Choroid plexus epithelial cell (primary cell): ENCODE data around the gene DOCK8.

Source experiments
- DNase-seq: peaks from one replicate; pipeline ENCODE4 v3.0.0-alpha.2; 2010; ENCODE audit warnings: low read depth
- H3K4me3 ChIP-seq: 2 replicates; pipeline ENCODE4 v1.5.1; 2011; ENCODE audit warnings: low read depth, mild to moderate bottlenecking, control low read depth, low read length, moderate library complexity
- TF ChIP-seq, protein P1 (sequence below): conservative IDR thresholded peaks from 2 replicates; pipeline ENCODE4 v1.5.1; 2011; ENCODE audit warnings: low read depth, mild to moderate bottlenecking, control low read depth, inconsistent platforms, low read length, moderate library complexity

Gene DOCK8

DNA sequence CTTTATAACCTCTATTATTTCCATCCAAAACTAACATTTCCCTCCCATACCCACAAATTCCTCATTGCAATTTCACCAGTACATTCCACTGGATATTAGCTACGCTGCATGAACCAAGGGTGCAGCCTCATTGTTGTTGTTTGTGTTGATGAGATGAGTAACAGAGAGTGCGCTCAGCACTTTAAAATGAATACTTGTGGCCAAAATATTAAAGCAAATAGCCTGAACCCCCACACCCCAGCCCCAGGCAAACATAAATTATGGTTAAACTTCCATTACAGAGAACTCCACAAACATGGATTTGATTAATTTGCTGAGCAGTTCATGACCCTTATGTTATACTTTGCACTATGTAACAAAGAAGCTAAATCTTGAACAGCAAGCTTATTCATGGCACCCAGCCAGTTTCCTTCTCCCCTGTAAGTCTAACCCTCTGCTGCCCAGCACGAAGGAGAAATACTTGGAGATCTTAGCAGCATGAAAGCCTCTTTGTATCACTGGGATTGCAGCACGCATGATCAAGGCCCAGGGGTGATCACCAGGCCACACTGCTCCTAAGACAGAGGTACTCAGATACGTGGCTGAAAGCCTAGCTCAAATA is 205.0 kb downstream of the DOCK8 start:
- peak; percentile 33 for DNase-seq

DNA sequence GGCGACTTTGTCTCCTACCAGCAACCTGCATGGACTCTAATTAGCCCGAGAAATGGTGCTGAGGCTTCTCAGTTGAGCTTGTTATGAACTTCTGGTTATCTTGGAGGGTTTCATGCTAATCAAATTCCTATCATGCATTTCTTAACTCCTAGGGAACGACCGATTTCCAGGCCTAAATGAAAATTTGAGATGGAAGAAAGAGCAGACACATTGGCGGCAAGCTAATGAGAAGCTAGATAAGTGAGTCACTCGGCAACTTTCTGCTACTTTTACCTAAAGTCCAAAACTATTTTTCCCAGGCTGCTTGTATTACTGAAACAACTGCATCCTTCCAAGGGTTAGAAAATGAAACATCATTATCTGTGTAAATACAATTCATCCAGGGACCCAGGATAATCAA is 207.2 kb downstream of the DOCK8 start:
- DNase-seq, result no peak
- TF ChIP-seq, protein P1, sequence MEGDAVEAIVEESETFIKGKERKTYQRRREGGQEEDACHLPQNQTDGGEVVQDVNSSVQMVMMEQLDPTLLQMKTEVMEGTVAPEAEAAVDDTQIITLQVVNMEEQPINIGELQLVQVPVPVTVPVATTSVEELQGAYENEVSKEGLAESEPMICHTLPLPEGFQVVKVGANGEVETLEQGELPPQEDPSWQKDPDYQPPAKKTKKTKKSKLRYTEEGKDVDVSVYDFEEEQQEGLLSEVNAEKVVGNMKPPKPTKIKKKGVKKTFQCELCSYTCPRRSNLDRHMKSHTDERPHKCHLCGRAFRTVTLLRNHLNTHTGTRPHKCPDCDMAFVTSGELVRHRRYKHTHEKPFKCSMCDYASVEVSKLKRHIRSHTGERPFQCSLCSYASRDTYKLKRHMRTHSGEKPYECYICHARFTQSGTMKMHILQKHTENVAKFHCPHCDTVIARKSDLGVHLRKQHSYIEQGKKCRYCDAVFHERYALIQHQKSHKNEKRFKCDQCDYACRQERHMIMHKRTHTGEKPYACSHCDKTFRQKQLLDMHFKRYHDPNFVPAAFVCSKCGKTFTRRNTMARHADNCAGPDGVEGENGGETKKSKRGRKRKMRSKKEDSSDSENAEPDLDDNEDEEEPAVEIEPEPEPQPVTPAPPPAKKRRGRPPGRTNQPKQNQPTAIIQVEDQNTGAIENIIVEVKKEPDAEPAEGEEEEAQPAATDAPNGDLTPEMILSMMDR, result no peak
- H3K4me3 ChIP-seq, result no peak overlapping the region

More for the DNA sequence above, 205.0 kb downstream of the DOCK8 start:
- TF ChIP-seq, protein P1, result no peak
- no peak overlapping the region for H3K4me3 ChIP-seq

DNA sequence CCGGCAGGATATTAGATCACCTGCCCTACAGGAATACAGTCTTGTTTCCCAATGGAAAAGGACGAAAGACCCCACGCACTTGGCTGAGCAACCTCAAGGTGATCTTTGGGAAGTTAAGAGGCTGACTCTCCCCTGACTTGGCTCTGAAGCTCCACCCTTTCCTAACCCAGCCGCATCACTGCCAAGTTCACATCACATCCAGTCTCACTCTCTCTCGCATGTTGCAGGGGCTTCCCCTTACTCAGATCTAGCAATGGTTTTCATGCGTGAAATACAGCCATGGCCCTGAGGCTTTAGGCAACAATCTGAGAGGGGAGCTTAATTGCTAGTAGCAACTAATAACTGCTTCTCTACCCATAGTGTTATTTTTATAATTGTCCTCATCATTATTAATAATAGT is 211.6 kb downstream of the DOCK8 start:
- no peak for DNase-seq
- TF ChIP-seq, protein P1, result no peak
- no peak overlapping the region for H3K4me3 ChIP-seq

DNA sequence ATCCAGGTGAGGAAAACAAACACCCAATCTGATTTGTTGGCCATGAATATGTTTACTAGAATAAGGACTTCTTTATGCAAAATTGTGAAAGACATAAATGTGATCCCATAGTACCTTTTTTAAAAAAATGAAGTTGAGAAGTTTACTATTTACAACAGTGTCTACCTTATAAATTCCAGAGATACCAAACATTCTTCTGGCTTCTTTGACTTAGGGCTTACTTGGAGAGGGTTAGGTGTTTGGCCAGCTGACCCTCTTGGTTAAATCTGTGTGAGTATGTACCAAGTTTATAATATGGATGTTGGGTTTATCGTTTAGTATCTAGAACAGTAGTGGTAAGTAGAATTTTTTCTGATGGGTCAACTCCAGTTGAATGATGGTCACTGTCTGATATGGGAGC is 212.3 kb downstream of the DOCK8 start:
- TF ChIP-seq, protein P1, result no peak
- no peak overlapping the region for H3K4me3 ChIP-seq
- DNase-seq, result no peak

DNA sequence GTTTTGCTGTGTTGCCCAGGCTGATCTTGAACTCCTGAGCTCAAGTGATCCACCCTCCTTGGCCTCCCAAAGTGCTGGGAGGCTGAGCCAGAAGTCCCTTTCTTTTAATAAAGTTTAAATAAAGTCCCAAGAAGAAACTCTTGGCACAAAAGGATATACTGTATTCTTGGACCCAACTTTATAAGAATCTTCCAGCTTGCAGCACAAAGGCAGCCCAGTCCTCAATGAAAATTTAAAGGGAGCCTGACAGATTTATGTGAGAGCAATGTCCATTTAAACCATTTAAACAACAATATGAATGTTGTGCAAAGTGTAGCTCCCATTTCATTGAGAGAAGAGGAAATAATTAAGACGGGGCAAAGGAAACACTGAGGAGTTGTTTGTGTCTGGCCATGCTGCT is 217.0 kb downstream of the DOCK8 start:
- H3K4me3 ChIP-seq, result no peak overlapping the region
- DNase-seq, result no peak
- TF ChIP-seq, protein P1, result no peak

DNA sequence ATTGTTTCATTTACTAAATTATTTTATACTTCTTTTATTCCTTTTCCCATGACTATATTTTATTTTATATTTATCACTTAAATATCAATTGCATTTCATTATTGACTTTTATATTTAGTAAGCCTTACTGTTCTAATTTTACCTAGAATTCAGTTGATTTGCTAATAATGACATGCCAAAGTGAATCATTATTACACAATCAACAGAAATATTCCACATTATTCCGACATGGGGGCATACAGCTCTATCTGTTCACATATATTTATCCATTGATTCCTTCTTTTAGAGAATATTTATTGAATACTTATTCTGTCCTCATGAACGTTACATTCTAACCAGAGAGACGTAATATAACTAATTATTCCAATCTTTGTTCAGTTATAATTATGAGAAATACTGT is 221.8 kb downstream of the DOCK8 start:
- TF ChIP-seq, protein P1, result no peak
- DNase-seq, result no peak
- H3K4me3 ChIP-seq, result no peak overlapping the region

DNA sequence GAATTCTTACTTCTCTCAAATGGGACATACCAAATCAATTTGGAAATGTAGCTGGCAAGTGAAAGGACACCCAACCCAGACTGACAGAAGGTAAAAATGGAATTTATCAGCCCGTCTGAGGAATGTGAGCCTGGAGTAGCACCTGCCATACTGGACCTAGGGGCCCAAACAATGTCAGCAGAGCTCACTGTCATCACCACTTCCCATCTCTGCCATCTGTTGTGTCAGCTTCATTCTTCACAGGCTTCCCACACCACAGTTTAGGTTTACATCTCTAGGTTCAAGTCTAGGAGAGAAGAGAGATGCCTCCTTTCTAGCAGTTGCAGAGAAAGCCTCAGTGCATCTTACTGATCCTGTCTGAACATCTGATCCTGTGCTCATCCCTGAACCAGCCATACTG is 222.4 kb downstream of the DOCK8 start:
- no peak overlapping the region for H3K4me3 ChIP-seq
- no peak for DNase-seq
- TF ChIP-seq, protein P1, result no peak
